ENCODE results near the gene NRP2. TPM values are rescaled to one million over a fixed set of nuclear protein-coding genes. Genes with fewer than 3 reads are reported as not detected.

The NRP2 gene
- polyA plus RNA-seq, 4 donors = 59.5 to 70.4 (median 62.3) TPM

GRCh38 chr2:205792908-205793307 is 110.6 kb downstream of the NRP2 start:
- DNase-seq (ENCODE audit: low read depth in 4 of 4, low spot score in 2 of 4) = no peak

GRCh38 chr2:205796805-205797313 is 114.6 kb downstream of the NRP2 start:
- DNase-seq (ENCODE audit: low read depth in 4 of 4, low spot score in 2 of 4) = no peak

GRCh38 chr2:205797866-205798265 is 115.6 kb downstream of the NRP2 start:
- no peak for DNase-seq (ENCODE audit: low read depth in 4 of 4, low spot score in 2 of 4)

GRCh38 chr2:205800224-205800623 is 117.9 kb downstream of the NRP2 start:
- no peak for DNase-seq (ENCODE audit: low read depth in 4 of 4, low spot score in 2 of 4)

GRCh38 chr2:205800773-205801172 is 118.5 kb downstream of the NRP2 start:
- DNase-seq (ENCODE audit: low read depth in 4 of 4, low spot score in 2 of 4) = no peak

- DNase-seq (ENCODE audit: low read depth in 4 of 4, low spot score in 2 of 4) = no peak
Measured at GRCh38 chr2:205802065-205802464, 119.8 kb downstream of the NRP2 start.

GRCh38 chr2:205802941-205803340 is 120.6 kb downstream of the NRP2 start:
- no peak for DNase-seq (ENCODE audit: low read depth in 4 of 4, low spot score in 2 of 4)

- no peak for DNase-seq (ENCODE audit: low read depth in 4 of 4, low spot score in 2 of 4)
Measured at GRCh38 chr2:205803500-205803899, 121.2 kb downstream of the NRP2 start.

GRCh38 chr2:205805136-205805535 is 122.8 kb downstream of the NRP2 start:
- no peak for DNase-seq (ENCODE audit: low read depth in 4 of 4, low spot score in 2 of 4)

GRCh38 chr2:205806143-205806905 is 124.0 kb downstream of the NRP2 start:
- no peak for DNase-seq (ENCODE audit: low read depth in 4 of 4, low spot score in 2 of 4)

GRCh38 chr2:205807229-205807628 is 124.9 kb downstream of the NRP2 start:
- DNase-seq (ENCODE audit: low read depth in 4 of 4, low spot score in 2 of 4) = no peak

- no peak for DNase-seq (ENCODE audit: low read depth in 4 of 4, low spot score in 2 of 4)
Measured at GRCh38 chr2:205807758-205808157, 125.5 kb downstream of the NRP2 start.

- DNase-seq (ENCODE audit: low read depth in 4 of 4, low spot score in 2 of 4) = no peak
Measured at GRCh38 chr2:205808486-205809121, 126.3 kb downstream of the NRP2 start.

GRCh38 chr2:205811387-205811786 is 129.1 kb downstream of the NRP2 start:
- DNase-seq (ENCODE audit: low read depth in 4 of 4, low spot score in 2 of 4) = no peak

- DNase-seq (ENCODE audit: low read depth in 4 of 4, low spot score in 2 of 4) = no peak
Measured at GRCh38 chr2:205814039-205814364, 131.7 kb downstream of the NRP2 start.

- no peak for DNase-seq (ENCODE audit: low read depth in 4 of 4, low spot score in 2 of 4)
Measured at GRCh38 chr2:205815673-205816072, 133.4 kb downstream of the NRP2 start.

GRCh38 chr2:205816268-205816667 is 134.0 kb downstream of the NRP2 start:
- no peak for DNase-seq (ENCODE audit: low read depth in 4 of 4, low spot score in 2 of 4)

- DNase-seq (ENCODE audit: low read depth in 4 of 4, low spot score in 2 of 4) = no peak
Measured at GRCh38 chr2:205822579-205822978, 140.3 kb downstream of the NRP2 start.

- no peak for DNase-seq (ENCODE audit: low read depth in 4 of 4, low spot score in 2 of 4)
Measured at GRCh38 chr2:205827809-205828365, 145.6 kb downstream of the NRP2 start.

GRCh38 chr2:205833864-205834263 is 151.6 kb downstream of the NRP2 start:
- DNase-seq (ENCODE audit: low read depth in 4 of 4, low spot score in 2 of 4) = no peak

GRCh38 chr2:205834796-205835195 is 152.5 kb downstream of the NRP2 start:
- no peak for DNase-seq (ENCODE audit: low read depth in 4 of 4, low spot score in 2 of 4)

- no peak for DNase-seq (ENCODE audit: low read depth in 4 of 4, low spot score in 2 of 4)
Measured at GRCh38 chr2:205835251-205835791, 153.0 kb downstream of the NRP2 start.
